Activated CD4-positive, CD25-positive, alpha-beta regulatory T cell (primary cell): ENCODE data around the gene FZD1.

ENCODE experiments used
- DNase-seq, 4 experiments: peaks; one replicate each; lab custom pipeline; 2025; lab: John Stamatoyannopoulos, UW

The FZD1 gene

GRCh38 chr7:91264924-91265681 is 870 bp downstream of the FZD1 start:
- no peak for DNase-seq

- no peak for DNase-seq
Observed at GRCh38 chr7:91265693-91266066, 1.4 kb downstream of the FZD1 start.

GRCh38 chr7:91266067-91266688 is 1.9 kb downstream of the FZD1 start:
- no peak for DNase-seq

GRCh38 chr7:91266689-91267090 is 2.5 kb downstream of the FZD1 start:
- DNase-seq, result no peak

GRCh38 chr7:91267171-91267955 is 3.1 kb downstream of the FZD1 start:
- DNase-seq, result no peak

GRCh38 chr7:91270372-91270771 is 6.1 kb downstream of the FZD1 start:
- DNase-seq, result no peak

GRCh38 chr7:91276909-91277308 is 12.7 kb downstream of the FZD1 start:
- no peak for DNase-seq

- no peak for DNase-seq
Observed at GRCh38 chr7:91280185-91280584, 16.0 kb downstream of the FZD1 start.

GRCh38 chr7:91280604-91281003 is 16.4 kb downstream of the FZD1 start:
- no peak for DNase-seq

- no peak for DNase-seq
Observed at GRCh38 chr7:91285696-91286355, 21.6 kb downstream of the FZD1 start.

- DNase-seq, result no peak
Observed at GRCh38 chr7:91286432-91286831, 22.2 kb downstream of the FZD1 start.

GRCh38 chr7:91287371-91288084 is 23.3 kb downstream of the FZD1 start:
- DNase-seq, result no peak

- no peak for DNase-seq
Observed at GRCh38 chr7:91288208-91288824, 24.1 kb downstream of the FZD1 start.

GRCh38 chr7:91289633-91290254 is 25.5 kb downstream of the FZD1 start:
- no peak for DNase-seq

- DNase-seq, result no peak
Observed at GRCh38 chr7:91291302-91291701, 27.1 kb downstream of the FZD1 start.

GRCh38 chr7:91291902-91292301 is 27.7 kb downstream of the FZD1 start:
- DNase-seq, result no peak

GRCh38 chr7:91292506-91292905 is 28.3 kb downstream of the FZD1 start:
- no peak for DNase-seq

- DNase-seq, result no peak
Observed at GRCh38 chr7:91293136-91293535, 28.9 kb downstream of the FZD1 start.

GRCh38 chr7:91293840-91294239 is 29.6 kb downstream of the FZD1 start:
- no peak for DNase-seq

GRCh38 chr7:91294639-91295220 is 30.5 kb downstream of the FZD1 start:
- no peak for DNase-seq

GRCh38 chr7:91295576-91295975 is 31.3 kb downstream of the FZD1 start:
- no peak for DNase-seq
